Endothelial cell of umbilical vein (primary cell): ENCODE data around the gene LDHD. TPM values are rescaled to one million over a fixed set of nuclear protein-coding genes. Genes with fewer than 3 reads are reported as not detected.

Experiments
- BruUV-seq: library from RNA; stranded (reverse); fragments of 400-500 nt; replicated peaks from 2 replicates; lab custom pipeline; 2021; lab: Mats Ljungman, UMichigan
- CTCF ChIA-PET: fragments of 300-600, 350-600 bp; sonication (Branson Sonifier 250); formaldehyde crosslinking; loops from one replicate; lab custom pipeline; 2021; ENCODE audit warnings: antibody characterized with exemption, inconsistent platforms; lab: Charles Lee
- POLR2A ChIA-PET: fragments of 300-600, 350-600 bp; sonication (Branson Sonifier 250); formaldehyde crosslinking; loops from one replicate; lab custom pipeline; 2021; ENCODE audit warnings: antibody characterized with exemption, inconsistent platforms; lab: Charles Lee
- DNase-seq: peaks from one replicate; pipeline ENCODE4 v3.0.0-alpha.2; 2011; ENCODE audit warnings: low read depth, low spot score
- FAIRE-seq: peaks from 2 replicates; lab custom pipeline; 2011; peaks lifted over from hg19 to GRCh38; lab: Jason Lieb, UNC
- H2AFZ ChIP-seq: 2 replicates; pipeline ENCODE4 v1.6.0; 2012; ENCODE audit warnings: low read depth, low read length, control low read depth, inconsistent platforms
- H3K27ac ChIP-seq: 2 replicates; pipeline ENCODE4 v1.5.1; 2011; ENCODE audit warnings: low read depth, mild to moderate bottlenecking, control low read depth, low read length, moderate library complexity; ENCODE audit not compliant: insufficient read depth
- H3K27me3 ChIP-seq, 2 experiments: 2 replicates each; pipeline versions ENCODE4 v1.6.0 to v1.6.1; 2011; ENCODE audit warnings: low read length in 2 of 2, mixed read lengths in 1 of 2; ENCODE audit not compliant: control insufficient read depth in 2 of 2, insufficient read depth in 2 of 2
- H3K36me3 ChIP-seq, 2 experiments: 2 replicates in 1 of 2; 3 replicates in 1 of 2; pipeline ENCODE4 v1.5.1; 2011; ENCODE audit warnings: low read length in 2 of 2, mild to moderate bottlenecking in 1 of 2, moderate library complexity in 1 of 2; ENCODE audit not compliant: control insufficient read depth in 2 of 2, insufficient read depth in 2 of 2; ENCODE audit errors: extremely low read depth in 1 of 2
- H3K4me1 ChIP-seq: 3 replicates; pipeline ENCODE4 v1.5.1; 2011; ENCODE audit warnings: mild to moderate bottlenecking, low read length; ENCODE audit not compliant: control insufficient read depth, insufficient read depth; ENCODE audit errors: extremely low read depth
- H3K4me2 ChIP-seq: 2 replicates; pipeline ENCODE4 v1.6.1; 2011; ENCODE audit warnings: low read length, control low read depth, mixed read lengths; ENCODE audit not compliant: insufficient read depth
- H3K4me3 ChIP-seq, 3 experiments: fragments of 200-600 bp in 1 of 3; sonication (generic), shearing (Covaris generic) in 1 of 3; replicated peaks in 1 of 3; 2 replicates each; pipeline ENCODE4 v1.5.1; 2011 to 2016; ENCODE audit warnings: control low read depth in 3 of 3, low read length in 3 of 3, mild to moderate bottlenecking in 2 of 3, inconsistent platforms in 1 of 3, low read depth in 1 of 3, moderate library complexity in 1 of 3; ENCODE audit not compliant: insufficient read depth in 1 of 3
- H3K79me2 ChIP-seq: 2 replicates; pipeline ENCODE4 v1.6.0; 2012; ENCODE audit warnings: low read length, inconsistent platforms; ENCODE audit not compliant: control insufficient read depth, insufficient read depth
- H3K9ac ChIP-seq: replicated peaks from 2 replicates; pipeline ENCODE3; 2011; ENCODE audit warnings: low read length, control low read depth; ENCODE audit not compliant: insufficient read depth; ENCODE audit errors: extremely low read depth
- H3K9me1 ChIP-seq: replicated peaks from 3 replicates; pipeline ENCODE4 v1.6.0; 2011; ENCODE audit warnings: mild to moderate bottlenecking, low read length; ENCODE audit not compliant: control insufficient read depth, insufficient read depth; ENCODE audit errors: extremely low read depth
- H3K9me3 ChIP-seq: replicated peaks from 2 replicates; pipeline ENCODE4 v1.5.1; 2012; ENCODE audit warnings: low read length, inconsistent platforms; ENCODE audit not compliant: control insufficient read depth, insufficient read depth
- H4K20me1 ChIP-seq: replicated peaks from 2 replicates; pipeline ENCODE3; 2011; ENCODE audit warnings: mild to moderate bottlenecking, low read length; ENCODE audit not compliant: control insufficient read depth, insufficient read depth; ENCODE audit errors: extremely low read depth
- EZH2 ChIP-seq: IDR thresholded peaks from 2 replicates; pipeline ENCODE4 v1.6.1; 2012; ENCODE audit warnings: borderline replicate concordance, low read depth, mild to moderate bottlenecking, moderate library complexity, low read length, inconsistent platforms; ENCODE audit not compliant: severe bottlenecking
- FOS ChIP-seq: IDR thresholded peaks from 2 replicates; pipeline ENCODE4 v1.6.1; 2011; ENCODE audit warnings: mild to moderate bottlenecking, low read length, moderate library complexity, borderline replicate concordance; ENCODE audit not compliant: insufficient read depth
- GATA2 ChIP-seq: IDR thresholded peaks from 2 replicates; pipeline ENCODE4 v1.7.0; 2011; ENCODE audit warnings: low read depth, mild to moderate bottlenecking, moderate library complexity, mixed read lengths, low read length; ENCODE audit not compliant: insufficient read length, insufficient read depth
- JUN ChIP-seq: IDR thresholded peaks from 2 replicates; pipeline ENCODE4 v1.6.1; 2011; ENCODE audit warnings: borderline replicate concordance, low read depth; ENCODE audit not compliant: insufficient read length, insufficient read depth
- MYC ChIP-seq: IDR thresholded peaks from one replicate; pipeline ENCODE4 v1.6.1; 2011; ENCODE audit warnings: mild to moderate bottlenecking, low read depth, low read length
- POLR2A ChIP-seq: IDR thresholded peaks from 2 replicates; pipeline ENCODE4 v1.6.1; 2012; ENCODE audit warnings: low read depth, mild to moderate bottlenecking, control low read depth, low read length
- POLR2AphosphoS5 ChIP-seq: IDR thresholded peaks from 2 replicates; pipeline ENCODE4 v1.6.1; 2012; ENCODE audit warnings: low read depth, mild to moderate bottlenecking, control low read depth, low read length, moderate library complexity; ENCODE audit not compliant: insufficient read depth
- dilution Hi-C: fragments of 300-500 bp; cut with MboI; formaldehyde crosslinking; loops from one replicate; pipeline ENCODE4 v1.15.0; 2019; ENCODE audit warnings: low sequenced_read_pairs; ENCODE audit not compliant: extremely low pct_ligation_motif_present
- intact Hi-C: fragments of 100-400 bp; cut with micrococcal nuclease; formaldehyde crosslinking; loops from one replicate; pipeline ENCODE4 v1.10.0; 2022
- polyA plus RNA-seq, 4 experiments: library from polyadenylated mRNA; depleted of rRNA in 3 of 4; stranded (reverse) in 3 of 4; unstranded in 1 of 4; fragments of >200 nt; gene quantifications; 2 replicates each; pipeline versions ENCODE4 v1.2.1 to v1.2.3, GENCODE V29; 2011 to 2012; ENCODE audit warnings: missing spikeins in 1 of 4
- total RNA-seq: library from RNA; stranded (reverse); gene quantifications from 2 replicates; pipeline ENCODE4 v1.2.3, GENCODE V29; 2021
- TF ChIP-seq, protein P1 (sequence below): IDR thresholded peaks from 2 replicates; pipeline ENCODE4 v1.6.1; 2011; ENCODE audit not compliant: insufficient read depth, insufficient read length
- TF ChIP-seq, protein P2 (sequence below), 2 donors: IDR thresholded peaks; 1 replicate in 1 of 2; 2 replicates in 1 of 2; pipeline ENCODE4 v1.5.1; 2011; ENCODE audit warnings: low read length in 2 of 2, mild to moderate bottlenecking in 2 of 2, moderate library complexity in 2 of 2, control low read depth in 1 of 2, inconsistent platforms in 1 of 2, low read depth in 1 of 2; ENCODE audit not compliant: insufficient read depth in 1 of 2; ENCODE audit errors: extremely low read depth in 1 of 2

Gene LDHD
- total and polyA plus RNA-seq, 2 donors (not counting 3 experiments of a cell fraction or from before 2014, with no cell fraction given), result 0.41 TPM; not detected in 1

DNA sequence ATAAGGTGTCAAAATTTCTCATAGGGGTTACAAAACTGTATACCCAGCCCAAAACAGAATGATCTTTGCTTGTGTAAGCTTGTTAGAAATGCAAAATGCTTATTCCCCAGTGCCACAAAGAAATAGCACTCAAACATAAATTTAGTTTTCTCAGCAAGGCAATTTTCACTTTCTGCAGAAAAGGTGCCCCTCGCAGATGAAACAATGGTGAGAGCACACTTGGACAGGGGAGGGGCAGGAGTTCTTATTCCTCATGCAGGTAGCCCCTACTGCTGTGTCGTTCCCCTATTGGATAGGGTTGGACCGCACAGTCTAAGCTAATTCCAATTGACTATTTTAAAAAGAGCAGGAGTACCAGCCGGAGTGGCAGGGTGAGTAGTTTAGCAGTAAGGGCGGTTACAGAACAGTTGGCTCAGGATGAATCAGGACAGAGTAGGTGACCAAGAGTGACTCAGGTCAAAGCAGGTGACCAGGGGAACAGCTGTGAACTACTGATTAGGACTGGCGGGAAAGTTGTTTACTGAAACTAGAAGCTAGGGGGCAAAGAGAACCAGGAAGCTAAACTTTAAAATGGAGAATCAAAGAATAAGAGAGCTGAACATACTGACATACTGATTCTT is 5.5 kb upstream of the LDHD start:
- dilution Hi-C loops, result no loop called here
- TF ChIP-seq, protein P1, sequence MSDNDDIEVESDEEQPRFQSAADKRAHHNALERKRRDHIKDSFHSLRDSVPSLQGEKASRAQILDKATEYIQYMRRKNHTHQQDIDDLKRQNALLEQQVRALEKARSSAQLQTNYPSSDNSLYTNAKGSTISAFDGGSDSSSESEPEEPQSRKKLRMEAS, result no peak
- TF ChIP-seq POLR2AphosphoS5 (no peak), POLR2A (no peak), EZH2 (no peak), MYC (no peak), FOS (no peak), JUN (no peak), GATA2 (no peak)
- TF ChIP-seq, protein P2, sequence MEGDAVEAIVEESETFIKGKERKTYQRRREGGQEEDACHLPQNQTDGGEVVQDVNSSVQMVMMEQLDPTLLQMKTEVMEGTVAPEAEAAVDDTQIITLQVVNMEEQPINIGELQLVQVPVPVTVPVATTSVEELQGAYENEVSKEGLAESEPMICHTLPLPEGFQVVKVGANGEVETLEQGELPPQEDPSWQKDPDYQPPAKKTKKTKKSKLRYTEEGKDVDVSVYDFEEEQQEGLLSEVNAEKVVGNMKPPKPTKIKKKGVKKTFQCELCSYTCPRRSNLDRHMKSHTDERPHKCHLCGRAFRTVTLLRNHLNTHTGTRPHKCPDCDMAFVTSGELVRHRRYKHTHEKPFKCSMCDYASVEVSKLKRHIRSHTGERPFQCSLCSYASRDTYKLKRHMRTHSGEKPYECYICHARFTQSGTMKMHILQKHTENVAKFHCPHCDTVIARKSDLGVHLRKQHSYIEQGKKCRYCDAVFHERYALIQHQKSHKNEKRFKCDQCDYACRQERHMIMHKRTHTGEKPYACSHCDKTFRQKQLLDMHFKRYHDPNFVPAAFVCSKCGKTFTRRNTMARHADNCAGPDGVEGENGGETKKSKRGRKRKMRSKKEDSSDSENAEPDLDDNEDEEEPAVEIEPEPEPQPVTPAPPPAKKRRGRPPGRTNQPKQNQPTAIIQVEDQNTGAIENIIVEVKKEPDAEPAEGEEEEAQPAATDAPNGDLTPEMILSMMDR (IDR thresholded peaks at IDR 0.05; ENCODE audit: extremely low read depth in 1 of 2, insufficient read depth in 1 of 2, low read depth in 1 of 2, low read length in 2 of 2), result no peak
- no TSS peak for BruUV-seq
- no peaks in the 10 kb centered on the region for H3K4me1 ChIP-seq
- H3K4me2 ChIP-seq, result no peak overlapping the region
- POLR2A ChIA-PET, result no interaction called here
- H3K4me3 ChIP-seq, result no peak overlapping the region
- no peaks in the 10 kb centered on the region for H3K36me3 ChIP-seq
- CTCF ChIA-PET, result interaction anchor here (1.0 to 1.2 kb wide), 2 partner anchors 123 to 259 kb away, joined by 3 to 5 read pairs; partner anchors contain the start of gene ZNRF1
- H3K79me2 ChIP-seq, result no peaks in the 10 kb centered on the region
- H3K9ac ChIP-seq, result no peak overlapping the region
- H4K20me1 ChIP-seq, result no peaks in the 10 kb centered on the region
- H3K9me3 ChIP-seq, result peaks cover 2% of the 10 kb centered on the region
- no peak for FAIRE-seq
- intact Hi-C loops, result no loop called here
- no peak overlapping the region for H2AFZ ChIP-seq
- H3K27ac ChIP-seq, result no peak overlapping the region
- no peaks in the 10 kb centered on the region for H3K27me3 ChIP-seq
- H3K9me1 ChIP-seq, result no peaks in the 10 kb centered on the region
- no peak for DNase-seq
